GM12878 (cell line): ENCODE data around the gene ASIP. TPM values are rescaled to one million over a fixed set of nuclear protein-coding genes. Genes with fewer than 3 reads are reported as not detected.

ENCODE experiments used
- ATF7 ChIP-seq: fragments of 450-650 bp; IDR thresholded peaks from 2 replicates; pipeline ENCODE4 v1.6.1; 2016; ENCODE audit warnings: low read depth, mild to moderate bottlenecking
- BHLHE40 ChIP-seq, 2 experiments: fragments of 450-650 bp in 1 of 2; IDR thresholded peaks; 2 replicates each; pipeline ENCODE4 v1.6.1; 2011 to 2017; ENCODE audit warnings: low read depth in 2 of 2, borderline replicate concordance in 1 of 2, improper control_type of control experiment in 1 of 2, low read length in 1 of 2, mild to moderate bottlenecking in 1 of 2
- CBX3 ChIP-seq: fragments of 200-600 bp; sonication (generic); IDR thresholded peaks from 2 replicates; pipeline ENCODE4 v1.6.1; 2016; ENCODE audit warnings: low read depth, borderline replicate concordance
- CTCF ChIP-seq, 3 experiments: IDR thresholded peaks in 2 of 3; conservative IDR thresholded peaks in 1 of 3; 2 replicates each; pipeline ENCODE4 v1.5.1; 2011; ENCODE audit warnings: low read depth in 3 of 3, low read length in 3 of 3, mild to moderate bottlenecking in 3 of 3, control low read depth in 2 of 3, moderate library complexity in 2 of 3, inconsistent platforms in 1 of 3, mixed read lengths in 1 of 3; ENCODE audit not compliant: control insufficient read depth in 2 of 3, insufficient read depth in 1 of 3; ENCODE audit errors: extremely low read depth in 1 of 3
- E4F1 ChIP-seq: fragments of 450-650 bp; IDR thresholded peaks from 2 replicates; pipeline ENCODE4 v1.6.1; 2018; ENCODE audit warnings: borderline replicate concordance, mild to moderate bottlenecking; ENCODE audit not compliant: partially characterized antibody
- HCFC1 ChIP-seq: fragments of 150-350 bp; IDR thresholded peaks from 2 replicates; pipeline ENCODE4 v1.6.1; 2014; ENCODE audit warnings: low read length
- KLF5 ChIP-seq: fragments of 450-650 bp; IDR thresholded peaks from 2 replicates; pipeline ENCODE4 v1.6.1; 2014; ENCODE audit warnings: mild to moderate bottlenecking; ENCODE audit not compliant: partially characterized antibody
- NR2C2 ChIP-seq: IDR thresholded peaks from 2 replicates; pipeline ENCODE4 v1.6.1; 2011; ENCODE audit warnings: borderline replicate concordance, low read depth; ENCODE audit not compliant: control insufficient read depth, insufficient read length
- POU2F2 ChIP-seq: IDR thresholded peaks from 3 replicates; pipeline ENCODE4 v1.6.1; 2011; ENCODE audit warnings: low read depth, mild to moderate bottlenecking, low read length, borderline replicate concordance
- RAD21 ChIP-seq: IDR thresholded peaks from 2 replicates; pipeline ENCODE4 v1.6.1; 2011; ENCODE audit warnings: mild to moderate bottlenecking, low read depth, low read length, moderate library complexity; ENCODE audit not compliant: insufficient read depth
- SMARCA5 ChIP-seq: fragments of 450-650 bp; IDR thresholded peaks from 2 replicates; pipeline ENCODE4 v1.6.1; 2017; ENCODE audit warnings: mild to moderate bottlenecking
- SPI1 ChIP-seq: IDR thresholded peaks from 2 replicates; pipeline ENCODE4 v1.6.1; 2011; ENCODE audit warnings: low read depth, mild to moderate bottlenecking, low read length, moderate library complexity, borderline replicate concordance; ENCODE audit not compliant: insufficient read depth
- ZNF207 ChIP-seq: fragments of 450-650 bp; IDR thresholded peaks from 2 replicates; pipeline ENCODE4 v1.6.1; 2014; ENCODE audit warnings: antibody characterized with exemption, mild to moderate bottlenecking, borderline replicate concordance
- polyA plus RNA-seq, 11 experiments: library from polyadenylated mRNA; depleted of rRNA in 4 of 11; unstranded in 6 of 11; stranded (reverse) in 5 of 11; fragments of >200 nt; fragmentation: Nextera tagmentation in 4 of 11; fragmentation: Illumina TruSeq in 1 of 11; extraction: Ambion mirVana in 4 of 11; extraction: Trizol in 1 of 11; gene quantifications; 1 replicate in 1 of 11; 2 replicates in 10 of 11; pipeline versions ENCODE4 v1.2.1 to v1.2.3, GENCODE V29; 2011 to 2016; ENCODE audit warnings: inconsistent platforms in 2 of 11, missing spikeins in 2 of 11, low read depth in 1 of 11
- total RNA-seq, 4 experiments: library from RNA; depleted of rRNA in 3 of 4; stranded (reverse); fragments of >200 nt in 3 of 4; fragmentation: Illumina TruSeq in 1 of 4; extraction: Trizol in 1 of 4; gene quantifications; 2 replicates each; pipeline versions ENCODE4 v1.2.1 to v1.2.3, GENCODE V29; 2013 to 2021
- TF ChIP-seq, protein P1 (sequence below): fragments of 450-650 bp; formaldehyde crosslinking; IDR thresholded peaks from 2 replicates; pipeline ENCODE4 v1.5.0; 2022; ENCODE audit warnings: mild to moderate bottlenecking, missing genetic modification characterization
- TF ChIP-seq, protein P2 (sequence below): fragments of 450-650 bp; IDR thresholded peaks from 2 replicates; pipeline ENCODE4 v1.6.1; 2016; ENCODE audit warnings: mild to moderate bottlenecking, moderate library complexity, borderline replicate concordance

Gene ASIP
- total and polyA plus RNA-seq, 10 of the 15 experiments (the other 5 are each of a cell fraction or from before 2014, with no cell fraction given) = 0.29 TPM; not detected in 9

DNA sequence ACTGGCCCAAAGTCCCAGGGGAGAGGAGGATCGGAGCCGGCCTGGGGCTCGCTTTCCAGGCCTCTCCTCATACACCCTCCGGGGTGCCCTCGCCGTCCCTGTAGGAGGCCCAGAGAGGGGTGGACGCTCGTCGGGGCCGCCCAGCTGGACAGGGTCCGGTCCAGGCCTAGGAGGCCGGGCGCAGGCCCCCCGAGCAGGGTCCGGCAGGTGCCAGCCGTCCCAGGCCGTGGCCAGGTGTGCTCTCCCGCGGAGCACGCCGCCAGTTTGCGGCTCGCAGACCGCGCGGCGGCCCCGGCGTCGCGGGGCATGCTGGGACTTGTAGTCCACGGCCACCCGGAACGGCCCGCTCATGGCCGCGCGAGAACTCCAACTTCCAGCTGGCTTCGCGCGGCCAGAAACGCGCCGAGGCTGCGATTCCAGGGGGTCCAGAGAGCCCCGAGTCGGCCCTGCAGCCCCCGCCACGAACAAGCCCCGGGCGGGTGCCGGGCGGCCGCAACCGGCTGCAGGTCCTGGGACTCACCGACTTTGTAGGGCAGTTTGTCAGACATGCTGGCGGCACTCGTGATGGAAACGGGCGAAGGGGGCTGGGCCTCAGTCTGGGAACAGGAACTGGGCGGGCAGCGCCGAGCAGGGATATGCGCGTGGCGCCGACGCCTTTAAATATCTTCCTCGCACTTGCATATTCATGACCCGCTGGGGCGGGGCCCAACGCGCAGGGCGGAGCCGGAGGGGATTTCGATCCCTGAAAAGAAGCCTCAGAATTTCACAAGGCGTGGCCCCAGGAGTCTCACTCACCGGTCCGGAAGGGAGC is 61.7 kb downstream of the ASIP start, which contains the start of gene AHCY (continued):
- TF ChIP-seq POU2F2 (peak; percentile 100), NR2C2 (no peak), ATF7 (no peak), HCFC1 (peak; percentile 94), CTCF (IDR thresholded peaks at IDR 0.05 in 2 of 3, conservative IDR thresholded peaks at IDR 0.05 in 1 of 3; ENCODE audit: control insufficient read depth in 2 of 3, extremely low read depth in 1 of 3, insufficient read depth in 1 of 3, low read depth in 3 of 3, low read length in 3 of 3) (0 out of 6 replicates have a peak, but pooled peaks of 1 of the 3 experiments have one; percentile 5), KLF5 (peak; percentile 42), CBX3 (no peak), ZNF207 (peak; percentile 95; the same call in 1 of the 2 replicates), RAD21 (no peak), E4F1 (peak; percentile 96), BHLHE40 (IDR thresholded peaks at IDR 0.05; ENCODE audit: borderline replicate concordance in 1 of 2, low read depth in 2 of 2, low read length in 1 of 2) (peak; percentile 41 to 77; a peak in 1 of 4 replicates), SPI1 (peak; percentile 62), SMARCA5 (0 out of 2 replicates have a peak, but pooled peaks have one; percentile 71)
- TF ChIP-seq, protein P1, sequence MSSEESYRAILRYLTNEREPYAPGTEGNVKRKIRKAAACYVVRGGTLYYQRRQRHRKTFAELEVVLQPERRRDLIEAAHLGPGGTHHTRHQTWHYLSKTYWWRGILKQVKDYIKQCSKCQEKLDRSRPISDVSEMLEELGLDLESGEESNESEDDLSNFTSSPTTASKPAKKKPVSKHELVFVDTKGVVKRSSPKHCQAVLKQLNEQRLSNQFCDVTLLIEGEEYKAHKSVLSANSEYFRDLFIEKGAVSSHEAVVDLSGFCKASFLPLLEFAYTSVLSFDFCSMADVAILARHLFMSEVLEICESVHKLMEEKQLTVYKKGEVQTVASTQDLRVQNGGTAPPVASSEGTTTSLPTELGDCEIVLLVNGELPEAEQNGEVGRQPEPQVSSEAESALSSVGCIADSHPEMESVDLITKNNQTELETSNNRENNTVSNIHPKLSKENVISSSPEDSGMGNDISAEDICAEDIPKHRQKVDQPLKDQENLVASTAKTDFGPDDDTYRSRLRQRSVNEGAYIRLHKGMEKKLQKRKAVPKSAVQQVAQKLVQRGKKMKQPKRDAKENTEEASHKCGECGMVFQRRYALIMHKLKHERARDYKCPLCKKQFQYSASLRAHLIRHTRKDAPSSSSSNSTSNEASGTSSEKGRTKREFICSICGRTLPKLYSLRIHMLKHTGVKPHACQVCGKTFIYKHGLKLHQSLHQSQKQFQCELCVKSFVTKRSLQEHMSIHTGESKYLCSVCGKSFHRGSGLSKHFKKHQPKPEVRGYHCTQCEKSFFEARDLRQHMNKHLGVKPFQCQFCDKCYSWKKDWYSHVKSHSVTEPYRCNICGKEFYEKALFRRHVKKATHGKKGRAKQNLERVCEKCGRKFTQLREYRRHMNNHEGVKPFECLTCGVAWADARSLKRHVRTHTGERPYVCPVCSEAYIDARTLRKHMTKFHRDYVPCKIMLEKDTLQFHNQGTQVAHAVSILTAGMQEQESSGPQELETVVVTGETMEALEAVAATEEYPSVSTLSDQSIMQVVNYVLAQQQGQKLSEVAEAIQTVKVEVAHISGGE (CRISPR knock-in tag) = no peak
- TF ChIP-seq, protein P2, sequence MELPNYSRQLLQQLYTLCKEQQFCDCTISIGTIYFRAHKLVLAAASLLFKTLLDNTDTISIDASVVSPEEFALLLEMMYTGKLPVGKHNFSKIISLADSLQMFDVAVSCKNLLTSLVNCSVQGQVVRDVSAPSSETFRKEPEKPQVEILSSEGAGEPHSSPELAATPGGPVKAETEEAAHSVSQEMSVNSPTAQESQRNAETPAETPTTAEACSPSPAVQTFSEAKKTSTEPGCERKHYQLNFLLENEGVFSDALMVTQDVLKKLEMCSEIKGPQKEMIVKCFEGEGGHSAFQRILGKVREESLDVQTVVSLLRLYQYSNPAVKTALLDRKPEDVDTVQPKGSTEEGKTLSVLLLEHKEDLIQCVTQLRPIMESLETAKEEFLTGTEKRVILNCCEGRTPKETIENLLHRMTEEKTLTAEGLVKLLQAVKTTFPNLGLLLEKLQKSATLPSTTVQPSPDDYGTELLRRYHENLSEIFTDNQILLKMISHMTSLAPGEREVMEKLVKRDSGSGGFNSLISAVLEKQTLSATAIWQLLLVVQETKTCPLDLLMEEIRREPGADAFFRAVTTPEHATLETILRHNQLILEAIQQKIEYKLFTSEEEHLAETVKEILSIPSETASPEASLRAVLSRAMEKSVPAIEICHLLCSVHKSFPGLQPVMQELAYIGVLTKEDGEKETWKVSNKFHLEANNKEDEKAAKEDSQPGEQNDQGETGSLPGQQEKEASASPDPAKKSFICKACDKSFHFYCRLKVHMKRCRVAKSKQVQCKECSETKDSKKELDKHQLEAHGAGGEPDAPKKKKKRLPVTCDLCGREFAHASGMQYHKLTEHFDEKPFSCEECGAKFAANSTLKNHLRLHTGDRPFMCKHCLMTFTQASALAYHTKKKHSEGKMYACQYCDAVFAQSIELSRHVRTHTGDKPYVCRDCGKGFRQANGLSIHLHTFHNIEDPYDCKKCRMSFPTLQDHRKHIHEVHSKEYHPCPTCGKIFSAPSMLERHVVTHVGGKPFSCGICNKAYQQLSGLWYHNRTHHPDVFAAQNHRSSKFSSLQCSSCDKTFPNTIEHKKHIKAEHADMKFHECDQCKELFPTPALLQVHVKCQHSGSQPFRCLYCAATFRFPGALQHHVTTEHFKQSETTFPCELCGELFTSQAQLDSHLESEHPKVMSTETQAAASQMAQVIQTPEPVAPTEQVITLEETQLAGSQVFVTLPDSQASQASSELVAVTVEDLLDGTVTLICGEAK = no peak
